CD4-positive, alpha-beta T cell (primary cell): ENCODE data around the gene COX7A2L. TPM values are rescaled to one million over a fixed set of nuclear protein-coding genes. Genes with fewer than 3 reads are reported as not detected.
"Not testable (repeated sequence)": the region's sequence is repeated elsewhere in the genome, so short reads cannot be mapped to it uniquely, and the experiment has no call there.

Source experiments
- ATAC-seq: fragments of 200-7000 bp; cut with Tn5 transposase; one replicate; pipeline ENCODE4 v1.10.0; 2022; ENCODE audit warnings: mild to moderate bottlenecking; ENCODE audit not compliant: poor library complexity
- CTCF ChIA-PET: fragments of 350-600 bp; sonication (Branson Sonifier 250); formaldehyde crosslinking; loops from one replicate; lab custom pipeline; 2021; ENCODE audit warnings: antibody characterized with exemption, inconsistent platforms; lab: Charles Lee
- POLR2A ChIA-PET: fragments of 350-600 bp; sonication (Branson Sonifier 250); formaldehyde crosslinking; loops from one replicate; lab custom pipeline; 2021; ENCODE audit warnings: antibody characterized with exemption, inconsistent platforms; lab: Charles Lee
- DNase-seq, 14 experiments: peaks; one replicate each; pipeline ENCODE4 v3.0.0-alpha.2; 2013 to 2020; ENCODE audit warnings: mixed read lengths in 2 of 14
- H3K27ac ChIP-seq, 2 donors: one replicate each; pipeline versions ENCODE4 v1.5.1 to v1.7.0; 2013; ENCODE audit warnings: low read length in 2 of 2, low read depth in 1 of 2, mild to moderate bottlenecking in 1 of 2
- H3K27me3 ChIP-seq, 2 experiments: 1 replicate in 1 of 2; 2 replicates in 1 of 2; pipeline versions ENCODE4 v1.6.1 to v1.7.0; 2013; ENCODE audit warnings: low read length in 2 of 2, control low read depth in 1 of 2, mild to moderate bottlenecking in 1 of 2, moderate library complexity in 1 of 2; ENCODE audit not compliant: insufficient read depth in 2 of 2, control insufficient read depth in 1 of 2
- H3K36me3 ChIP-seq: one replicate; pipeline ENCODE4 v1.6.1; 2013; ENCODE audit warnings: low read length, control low read depth; ENCODE audit not compliant: insufficient read depth
- H3K4me1 ChIP-seq: one replicate; pipeline ENCODE4 v1.6.1; 2013; ENCODE audit warnings: low read length, control low read depth; ENCODE audit not compliant: insufficient read depth
- H3K4me3 ChIP-seq: one replicate; pipeline ENCODE4 v1.5.1; 2013; ENCODE audit warnings: mild to moderate bottlenecking, low read length, moderate library complexity
- H3K9me3 ChIP-seq, 2 experiments: 1 replicate in 1 of 2; 2 replicates in 1 of 2; pipeline versions ENCODE4 v1.6.1 to v1.7.0; 2013; ENCODE audit warnings: low read length in 2 of 2, mild to moderate bottlenecking in 2 of 2, control low read depth in 1 of 2, moderate library complexity in 1 of 2; ENCODE audit not compliant: control insufficient read depth in 1 of 2, insufficient read depth in 1 of 2
- H3K27ac Mint-ChIP-seq: one replicate; pipeline ENCODE4 v1.8.0; 2020; ENCODE audit warnings: mixed read lengths
- H3K27me3 Mint-ChIP-seq: one replicate; pipeline ENCODE4 v1.8.0; 2021; ENCODE audit warnings: mixed read lengths
- H3K36me3 Mint-ChIP-seq: one replicate; pipeline ENCODE4 v1.8.0; 2021; ENCODE audit warnings: low read depth, mixed read lengths
- H3K4me1 Mint-ChIP-seq: one replicate; pipeline ENCODE4 v1.8.0; 2021; ENCODE audit warnings: low read depth, mixed read lengths
- H3K4me3 Mint-ChIP-seq: one replicate; pipeline ENCODE4 v1.8.0; 2020; ENCODE audit warnings: mild to moderate bottlenecking, mixed read lengths
- H3K9me3 Mint-ChIP-seq: one replicate; pipeline ENCODE4 v1.8.0; 2020; ENCODE audit warnings: mixed read lengths
- CTCF ChIP-seq: fragments of 200-600 bp; IDR thresholded peaks from one replicate; pipeline ENCODE4 v1.8.0; 2022; ENCODE audit warnings: antibody characterized with exemption, mild to moderate bottlenecking
- intact Hi-C, 2 experiments: fragments of 100-400 bp; cut with DNase I in 1 of 2; cut with micrococcal nuclease in 1 of 2; formaldehyde crosslinking; loops; one replicate each; pipeline versions ENCODE4 v1.15.1 to v1.9.0; 2023 to 2025; cut with DNase I, micrococcal nuclease
- total RNA-seq, 174 experiments: library from RNA in 2 of 174; stranded (reverse) in 2 of 174; gene quantifications; one replicate each; pipeline ENCODE4 v1.2.3 and lab custom pipeline; 2021 to 2026

The COX7A2L gene
- total RNA-seq, 2 experiments from 2014 or later = 51.3 to 57.3 TPM

- H3K27ac ChIP-seq = no peak overlapping the region
- H3K36me3 ChIP-seq = peaks cover 45% of the 10 kb centered on the region
- no peak overlapping the region for H3K4me3 ChIP-seq
- Mint-ChIP-seq H3K27me3 (no peaks in the 10 kb centered on the region), H3K27ac (no peak overlapping the region), H3K4me1 (peaks cover 60% of the 10 kb centered on the region), H3K9me3 (no peaks in the 10 kb centered on the region), H3K4me3 (no peak overlapping the region), H3K36me3 (peaks cover 85% of the 10 kb centered on the region)
- DNase-seq (no peak), ATAC-seq (no peak)
- POLR2A ChIA-PET = interaction anchor here (1.1 kb wide), 1 partner anchor 8 kb away, joined by 3 read pairs; no protein-coding TSS in a partner anchor
- TF ChIP-seq CTCF = no peak
- intact Hi-C loops = no loop called here
- H3K9me3 ChIP-seq = no peaks in the 10 kb centered on the region
- CTCF ChIA-PET = no interaction called here
- H3K27me3 ChIP-seq = no peaks in the 10 kb centered on the region
- no peaks in the 10 kb centered on the region for H3K4me1 ChIP-seq
Measured at GRCh38 chr2:42351864-42352263, 9.2 kb downstream of the COX7A2L start.

DNA sequence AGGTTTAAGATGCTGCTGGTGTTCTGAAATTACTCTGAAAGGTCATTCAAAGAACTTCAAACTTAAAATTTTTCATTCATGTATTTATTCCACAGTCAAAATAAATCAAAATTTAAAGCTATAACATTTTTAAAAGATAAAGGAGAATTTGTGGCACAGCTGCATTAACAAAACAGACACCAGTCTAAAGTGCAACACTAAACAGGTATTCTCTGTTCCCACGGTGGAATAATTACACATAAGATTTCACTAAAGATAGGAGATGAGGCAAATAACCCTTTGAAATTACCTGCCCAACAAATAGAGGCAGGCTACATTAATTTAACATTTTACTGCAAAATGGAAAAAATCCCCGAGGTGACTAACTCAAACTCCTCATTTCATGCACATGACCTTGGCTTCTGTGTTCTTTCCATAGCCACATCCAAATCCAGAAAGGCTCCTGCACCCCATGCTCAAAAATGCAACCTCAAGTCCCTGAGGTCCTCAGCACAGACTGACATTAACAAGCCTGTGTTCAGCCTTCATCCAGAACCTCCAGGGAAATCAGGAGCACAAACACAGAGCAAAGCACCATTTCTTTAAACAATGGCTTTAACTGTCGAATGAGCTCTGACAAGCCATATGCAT lies 10.5 kb downstream of the COX7A2L start:
- Histone ChIP-seq H3K4me1 (no peaks in the 10 kb centered on the region), H3K9me3 (no peaks in the 10 kb centered on the region), H3K27me3 (no peaks in the 10 kb centered on the region), H3K36me3 (peaks cover 54% of the 10 kb centered on the region), H3K4me3 (no peak overlapping the region), H3K27ac (no peak overlapping the region)
- ATAC-seq (no peak), DNase-seq (no peak)
- Mint-ChIP-seq H3K27me3 (no peaks in the 10 kb centered on the region), H3K36me3 (peaks cover 91% of the 10 kb centered on the region), H3K4me3 (no peak overlapping the region), H3K27ac (no peak overlapping the region), H3K9me3 (no peaks in the 10 kb centered on the region), H3K4me1 (peaks cover 55% of the 10 kb centered on the region)
- POLR2A ChIA-PET = interaction anchor here (0.9 to 1.1 kb wide), 2 partner anchors 8 to 9 kb away, joined by 3 read pairs; no protein-coding TSS in a partner anchor
- CTCF ChIA-PET = no interaction called here
- intact Hi-C loops = no loop called here
- no peak for TF ChIP-seq CTCF

- Mint-ChIP-seq H3K27ac (no peak overlapping the region), H3K4me3 (no peak overlapping the region), H3K27me3 (no peaks in the 10 kb centered on the region), H3K36me3 (peaks cover 94% of the 10 kb centered on the region), H3K4me1 (peaks cover 39% of the 10 kb centered on the region), H3K9me3 (no peaks in the 10 kb centered on the region)
- DNase-seq (no peak), ATAC-seq (no peak)
- Histone ChIP-seq H3K4me3 (no peak overlapping the region), H3K27me3 (no peaks in the 10 kb centered on the region), H3K4me1 (no peaks in the 10 kb centered on the region), H3K9me3 (no peaks in the 10 kb centered on the region), H3K36me3 (peaks cover 64% of the 10 kb centered on the region), H3K27ac (no peak overlapping the region)
- no peak for TF ChIP-seq CTCF
- CTCF ChIA-PET = no interaction called here
- intact Hi-C loops = no loop called here
- POLR2A ChIA-PET = no interaction called here
Measured at GRCh38 chr2:42348113-42348805, 12.8 kb downstream of the COX7A2L start.

DNA sequence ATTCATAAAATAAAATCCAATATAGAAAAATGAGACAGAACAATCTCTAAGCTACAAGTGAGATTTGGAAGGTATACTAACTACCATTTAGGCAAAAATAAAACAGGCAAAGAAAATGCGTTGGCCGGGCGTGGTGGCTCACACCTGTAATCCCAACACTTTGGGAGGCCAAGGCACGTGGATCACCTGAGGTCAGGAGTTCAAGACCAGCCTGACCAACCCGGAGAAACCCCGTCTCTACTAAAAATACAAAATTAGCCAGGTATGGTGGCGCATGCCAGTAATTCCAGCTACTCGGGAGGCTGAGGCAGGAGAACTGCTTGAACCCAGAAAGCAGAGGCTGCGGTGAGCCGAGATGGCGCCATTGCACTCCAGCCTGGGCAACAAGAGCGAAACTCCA lies 13.5 kb downstream of the COX7A2L start:
- Mint-ChIP-seq H3K36me3 (peaks cover 91% of the 10 kb centered on the region), H3K4me1 (peaks cover 37% of the 10 kb centered on the region)
- CTCF ChIA-PET, ATAC-seq, H3K27me3 ChIP-seq, H3K27me3 Mint-ChIP-seq, H3K9me3 ChIP-seq, H3K9me3 Mint-ChIP-seq, H3K4me3 Mint-ChIP-seq, H3K27ac ChIP-seq, H3K4me1 ChIP-seq, DNase-seq, H3K27ac Mint-ChIP-seq, H3K4me3 ChIP-seq, intact Hi-C loops: not testable (repeated sequence)
- POLR2A ChIA-PET = interaction anchor here (0.8 kb wide), 1 partner anchor 14 kb away, joined by 3 read pairs; no protein-coding TSS in a partner anchor
- peaks cover 58% of the 10 kb centered on the region for H3K36me3 ChIP-seq

DNA sequence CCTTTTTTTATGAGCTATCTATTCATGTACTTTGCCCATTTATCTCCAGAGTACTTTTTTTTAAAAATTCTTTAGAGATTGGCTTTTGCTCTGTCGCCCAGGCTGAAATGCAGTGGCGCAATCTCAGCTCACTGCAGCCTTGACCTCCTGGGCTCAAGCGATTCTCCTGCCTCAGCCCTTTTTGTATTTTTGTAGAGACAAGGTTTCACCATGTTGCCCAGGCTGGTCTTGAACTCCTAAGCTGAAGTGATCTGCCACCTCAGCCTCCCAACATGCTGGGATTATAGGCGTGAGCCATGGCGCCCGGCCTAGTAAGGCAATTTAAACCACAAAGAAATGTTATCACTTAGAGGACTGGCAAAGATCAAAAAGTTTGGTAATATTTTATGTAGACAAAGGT lies 14.2 kb downstream of the COX7A2L start:
- peaks cover 91% of the 10 kb centered on the region for H3K36me3 Mint-ChIP-seq
- peaks cover 51% of the 10 kb centered on the region for H3K36me3 ChIP-seq
- H3K9me3 Mint-ChIP-seq, H3K27me3 Mint-ChIP-seq, H3K4me3 Mint-ChIP-seq, H3K4me3 ChIP-seq, intact Hi-C loops, H3K9me3 ChIP-seq, ATAC-seq, DNase-seq, H3K27ac ChIP-seq, H3K27me3 ChIP-seq, CTCF ChIA-PET, H3K27ac Mint-ChIP-seq: not testable (repeated sequence)
- POLR2A ChIA-PET = interaction anchor here (0.8 kb wide), 1 partner anchor 15 kb away, joined by 3 read pairs; no protein-coding TSS in a partner anchor
- H3K4me1 ChIP-seq = peaks cover 10% of the 10 kb centered on the region
- peaks cover 42% of the 10 kb centered on the region for H3K4me1 Mint-ChIP-seq
